GM18517 (cell line): ENCODE results near the gene NRM.

Experiments
- ATAC-seq: cut with Tn5 transposase; IDR thresholded peaks from one replicate; pipeline ENCODE4 v1.9.1; 2021; ENCODE audit warnings: mild to moderate bottlenecking, moderate library complexity; ENCODE audit not compliant: unreplicated experiment

Gene NRM

DNA sequence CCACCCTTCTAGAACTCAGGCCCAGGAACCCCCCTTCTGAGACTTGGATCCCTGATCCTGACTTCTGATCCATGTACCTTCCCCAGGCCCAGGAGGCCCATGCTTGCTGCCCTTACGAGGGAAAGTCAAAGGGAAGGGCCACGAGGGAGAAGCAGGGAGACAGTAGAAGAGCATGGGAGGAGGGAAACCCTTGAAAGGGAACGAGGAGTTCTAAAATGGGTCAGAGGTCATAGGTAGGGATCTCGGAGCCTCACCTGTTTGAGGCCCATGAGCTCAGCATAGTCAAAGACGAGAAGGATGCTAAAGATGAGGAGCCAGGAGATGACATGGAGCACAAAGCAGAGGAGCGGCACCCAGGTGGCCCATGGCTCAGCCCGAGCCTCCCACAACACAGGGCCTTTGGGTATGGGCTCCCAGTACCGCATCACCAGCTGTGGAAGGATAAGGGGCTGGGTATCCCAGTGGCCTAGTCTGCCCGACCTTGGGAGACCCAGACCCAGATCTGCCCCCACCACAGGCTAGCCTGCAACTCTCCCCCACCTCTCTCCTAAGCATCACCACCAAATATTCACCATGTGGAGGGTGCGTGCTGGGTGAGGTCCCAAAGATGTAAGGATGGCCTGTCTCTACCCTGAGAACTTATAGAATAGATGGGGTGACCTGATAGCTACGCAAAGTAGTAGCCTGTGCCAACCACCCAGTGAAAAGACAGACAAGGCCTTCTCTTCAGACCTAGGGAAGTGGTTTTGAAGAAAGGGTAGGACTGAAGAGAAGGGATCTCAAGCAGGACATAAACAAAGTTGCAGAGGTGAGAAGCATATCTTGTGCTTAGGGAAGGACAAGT is 1.5 kb downstream of the NRM start:
- no peak for ATAC-seq

DNA sequence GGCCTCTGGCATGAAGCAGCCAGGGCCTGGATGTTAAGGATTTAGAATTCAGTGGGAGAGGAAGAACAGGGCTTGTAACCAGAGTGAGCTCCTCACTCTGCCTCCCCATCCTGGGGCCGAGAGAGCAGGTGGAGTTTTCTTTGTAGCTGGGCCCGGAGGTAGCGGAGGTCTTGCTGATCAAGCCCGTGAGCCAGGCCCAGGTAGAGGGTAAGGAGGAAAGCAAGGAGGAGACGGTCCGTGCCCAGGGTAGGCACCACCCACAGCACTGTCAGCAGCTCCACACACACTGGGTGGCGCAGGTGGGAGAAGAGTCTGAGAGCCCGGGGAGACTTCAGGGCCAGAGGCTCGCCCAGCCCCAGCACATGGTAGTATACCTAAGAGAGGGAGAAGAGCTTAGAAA is 2.2 kb downstream of the NRM start:
- ATAC-seq: no peak

GRCh38 chr6:30687659-30688431 is 2.9 kb downstream of the NRM start:
- ATAC-seq: no peak

- ATAC-seq: peak; percentile 41
Observed at GRCh38 chr6:30686908-30687658, 3.7 kb downstream of the NRM start.

- ATAC-seq: no peak
Observed at GRCh38 chr6:30686009-30686907, 4.5 kb downstream of the NRM start, which contains the start of gene PPP1R18. Gene PPP1R18 (minus strand): TSS chr6:30686645. CDS start chr6:30686018, 627 bp downstream.

GRCh38 chr6:30685157-30686008 is 5.4 kb downstream of the NRM start:
- ATAC-seq: no peak

- no peak for ATAC-seq
Observed at GRCh38 chr6:30684386-30685156, 6.2 kb downstream of the NRM start.

GRCh38 chr6:30683980-30684338 is 6.8 kb downstream of the NRM start:
- no peak for ATAC-seq

DNA sequence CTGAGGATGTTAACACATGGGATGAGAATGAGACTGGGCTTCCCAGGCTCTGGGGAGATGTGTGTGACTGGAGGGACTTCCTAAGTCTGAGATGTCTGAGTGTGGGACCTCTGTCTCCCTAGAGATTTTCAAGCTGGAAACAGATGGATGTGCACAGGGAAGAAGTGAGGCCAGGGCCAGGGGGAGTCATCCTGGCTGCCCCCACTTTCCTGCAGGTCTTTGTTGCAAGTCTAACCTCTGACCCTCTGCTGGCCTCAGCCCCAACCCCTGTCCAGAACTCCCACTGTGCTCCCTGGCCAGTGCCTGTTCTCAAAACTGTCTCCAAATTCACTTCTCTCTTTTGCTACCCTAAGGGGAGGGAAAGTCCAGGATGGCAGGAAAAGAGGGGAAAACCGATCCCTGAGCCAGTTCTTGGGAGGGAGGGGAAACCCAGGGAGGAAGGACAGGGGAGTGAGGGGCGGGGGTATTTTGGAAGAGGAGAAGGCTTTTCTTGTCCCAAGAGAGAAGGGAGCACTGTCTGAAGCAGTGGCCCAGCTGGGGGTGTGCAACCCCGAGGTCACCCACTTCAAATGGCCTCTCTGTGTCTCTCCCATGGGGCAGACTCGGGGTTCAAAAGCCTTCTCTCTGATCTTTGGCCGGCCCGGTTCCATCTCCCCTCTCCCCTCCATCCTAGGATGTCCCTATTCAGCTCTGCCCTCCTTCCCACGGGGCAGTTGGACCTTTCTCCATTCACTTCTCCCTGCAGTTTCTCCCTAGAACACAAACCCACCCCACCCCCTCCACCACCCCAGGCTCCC is 7.4 kb downstream of the NRM start:
- ATAC-seq: no peak

- ATAC-seq: peak; percentile 36
Observed at GRCh38 chr6:30682143-30683117, 8.4 kb downstream of the NRM start.

DNA sequence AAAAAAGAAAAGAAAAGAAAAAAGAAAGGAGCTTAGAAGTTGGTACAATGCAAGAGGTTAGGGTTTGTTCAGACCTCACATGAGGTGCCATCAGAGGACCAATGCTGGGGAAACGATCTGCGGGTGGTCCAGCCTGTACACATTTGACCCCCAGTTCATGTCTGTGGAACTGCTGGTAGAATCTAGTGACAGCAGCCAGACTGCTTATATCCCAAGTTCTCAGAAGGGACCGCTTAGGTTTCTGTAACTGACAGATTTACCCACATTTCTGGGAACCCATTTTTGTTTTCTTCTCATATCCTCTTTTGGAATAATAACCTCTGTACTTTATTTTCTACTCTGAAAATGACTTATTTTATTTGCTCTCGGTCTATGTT is 9.0 kb downstream of the NRM start:
- no peak for ATAC-seq

DNA sequence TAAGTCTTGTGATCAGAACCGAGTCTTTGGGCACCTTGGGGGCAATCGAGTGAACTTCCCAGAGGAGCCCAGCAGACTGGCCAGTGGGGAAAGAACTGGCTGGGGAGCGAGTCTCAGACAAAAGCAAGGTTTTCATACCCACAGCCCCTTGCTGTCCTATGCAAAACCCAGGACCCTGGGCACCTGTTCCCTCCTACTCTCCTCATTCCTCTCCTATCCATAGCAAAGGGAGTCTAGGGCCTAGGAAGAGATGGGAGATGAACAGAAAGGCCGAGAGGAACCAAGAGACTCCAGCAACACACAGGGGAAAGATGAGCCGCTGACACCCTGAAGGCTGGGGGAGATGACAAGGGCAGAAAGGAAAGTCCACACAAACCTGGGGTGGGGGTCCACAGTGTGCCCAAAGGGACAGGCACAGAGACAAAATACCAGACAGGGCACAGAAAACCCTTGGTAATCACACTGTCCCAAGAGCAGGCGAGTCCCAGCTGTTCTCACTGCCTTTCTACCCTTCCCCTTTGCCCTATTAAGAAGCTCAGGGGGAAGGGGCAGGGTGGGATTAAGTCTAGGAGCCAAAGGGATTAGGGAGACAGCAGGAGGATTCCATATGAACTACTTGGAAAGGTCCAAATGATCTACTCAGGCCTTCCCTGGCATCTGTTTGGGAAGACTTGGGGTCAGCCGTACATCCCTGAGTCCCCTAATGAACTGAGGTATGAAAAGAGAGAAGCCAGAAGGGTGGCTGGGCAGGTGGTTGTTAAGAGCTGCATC is 10.8 kb downstream of the NRM start:
- no peak for ATAC-seq

- peak; percentile 39 for ATAC-seq
Observed at GRCh38 chr6:30678964-30679726, 11.6 kb downstream of the NRM start.

GRCh38 chr6:30676660-30677285 is 14.0 kb downstream of the NRM start:
- ATAC-seq: no peak
